Progenitor cell of endocrine pancreas (in vitro differentiated cells): ENCODE results near the gene GOLGA8A. TPM values are rescaled to one million over a fixed set of nuclear protein-coding genes. Genes with fewer than 3 reads are reported as not detected.
"Not testable (repeated sequence)": the region's sequence is repeated elsewhere in the genome, so short reads cannot be mapped to it uniquely, and the experiment has no call there.

ENCODE experiments used
- DNase-seq: peaks from one replicate; pipeline ENCODE4 v3.0.0; 2021; ENCODE audit warnings: low spot score; ENCODE audit not compliant: unreplicated experiment
- H3K27ac Mint-ChIP-seq: 2 replicates; pipeline ENCODE4 v1.8.0; 2021; ENCODE audit warnings: mild to moderate bottlenecking, moderate library complexity, mixed read lengths
- H3K27me3 Mint-ChIP-seq: 2 replicates; pipeline ENCODE4 v1.8.0; 2021; ENCODE audit warnings: mixed read lengths
- H3K36me3 Mint-ChIP-seq: 2 replicates; pipeline ENCODE4 v1.8.0; 2022; ENCODE audit warnings: mixed read lengths; ENCODE audit not compliant: insufficient read depth
- H3K4me1 Mint-ChIP-seq: 2 replicates; pipeline ENCODE4 v1.8.0; 2021; ENCODE audit warnings: low read depth, mixed read lengths
- H3K4me3 Mint-ChIP-seq: 2 replicates; pipeline ENCODE4 v1.8.0; 2021; ENCODE audit warnings: low read depth, mild to moderate bottlenecking, moderate library complexity, mixed read lengths
- H3K9me3 Mint-ChIP-seq: 2 replicates; pipeline ENCODE4 v1.8.0; 2021; ENCODE audit warnings: low read depth, mixed read lengths
- total RNA-seq: library from RNA; stranded (reverse); gene quantifications from 2 replicates; pipeline ENCODE4 v1.2.1, GENCODE V29; 2021

The GOLGA8A gene
- total RNA-seq, 1 donor from 2014 or later: 160 TPM

DNA sequence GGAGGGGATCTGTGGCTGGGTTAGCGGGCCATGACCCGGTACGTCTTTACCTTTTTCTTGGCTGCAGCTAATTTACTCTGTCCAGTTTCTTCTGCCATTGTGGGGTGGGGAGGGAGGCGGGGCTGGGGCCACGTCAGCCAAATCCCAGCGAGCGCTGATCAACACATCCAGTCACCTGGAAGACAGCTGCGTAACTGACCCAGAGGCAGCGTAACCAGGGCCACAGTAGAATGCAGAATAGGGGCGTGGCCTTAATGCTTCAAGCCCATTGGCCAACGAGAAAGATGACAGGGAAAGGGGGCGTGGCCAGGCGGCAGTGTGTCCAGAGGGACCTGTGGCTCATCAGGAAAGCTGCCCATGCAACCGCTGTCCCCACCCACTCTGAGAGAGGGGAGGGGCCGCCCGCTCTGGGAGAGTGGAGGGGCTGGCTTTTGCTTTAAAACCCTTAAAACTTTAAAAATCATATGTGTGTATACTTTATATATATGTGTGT, 48.0 kb downstream of the GOLGA8A start:
- not testable (repeated sequence) for H3K27me3 Mint-ChIP-seq, DNase-seq, H3K4me1 Mint-ChIP-seq, H3K4me3 Mint-ChIP-seq, H3K36me3 Mint-ChIP-seq, H3K27ac Mint-ChIP-seq, H3K9me3 Mint-ChIP-seq

Other genes with a start within 250 kb of the GOLGA8A start
- 63.0 and 71.4 TPM in 2 replicates for gene KATNBL1, start 227.7 kb downstream of the GOLGA8A start, total RNA-seq
- 97.8 and 101 TPM in 2 replicates for gene EMC4, start 212.8 kb downstream of the GOLGA8A start, total RNA-seq
- 28.7 and 30.9 TPM in 2 replicates for gene SLC12A6, start 100.0 kb downstream of the GOLGA8A start, total RNA-seq
- 134 and 139 TPM in 2 replicates for gene NOP10, start 94.7 kb downstream of the GOLGA8A start, total RNA-seq
- gene NUTM1, start 94.5 kb downstream of the GOLGA8A start, total RNA-seq: not detected in 2 replicates
- 65.7 and 68.2 TPM in 2 replicates for gene LPCAT4, start 70.6 kb downstream of the GOLGA8A start, total RNA-seq
- 104 and 123 TPM in 2 replicates for gene GOLGA8B, start 145.8 kb upstream of the GOLGA8A start, total RNA-seq